Measurements from ENCODE around the gene RALBP1.
"Not testable (repeated sequence)": the region's sequence is repeated elsewhere in the genome, so short reads cannot be mapped to it uniquely, and the experiment has no call there.

Gene RALBP1

DNA sequence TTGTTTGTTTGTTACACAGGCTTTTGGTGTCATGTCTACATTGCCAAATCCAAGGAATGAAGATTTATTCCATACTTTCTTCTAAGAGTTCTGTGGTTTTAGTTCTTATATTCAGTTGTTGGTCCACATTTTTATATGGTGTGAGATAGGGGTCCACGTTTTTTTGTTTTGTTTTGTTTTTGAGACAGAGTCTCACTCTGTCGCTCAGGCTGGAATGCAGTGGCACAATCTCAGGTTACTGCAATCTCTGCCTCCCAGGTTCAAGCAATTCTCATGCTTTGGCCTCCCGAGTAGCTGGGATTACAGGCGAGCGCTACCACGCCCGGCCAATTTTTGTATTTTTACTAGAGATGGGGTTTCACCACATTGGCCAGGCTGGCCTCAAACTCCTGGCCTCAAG is 8.2 kb downstream of the RALBP1 start:
- TF ChIP-seq HOXA7 (CRISPR knock-in tag; IDR thresholded peaks at IDR 0.05; ENCODE audit: borderline replicate concordance), result no peak
- no peak for TF ChIP-seq GLI2 (tag by site-specific recombination; IDR thresholded peaks at IDR 0.05; ENCODE audit: borderline replicate concordance, low read depth)
- TF ChIP-seq, protein P1, sequence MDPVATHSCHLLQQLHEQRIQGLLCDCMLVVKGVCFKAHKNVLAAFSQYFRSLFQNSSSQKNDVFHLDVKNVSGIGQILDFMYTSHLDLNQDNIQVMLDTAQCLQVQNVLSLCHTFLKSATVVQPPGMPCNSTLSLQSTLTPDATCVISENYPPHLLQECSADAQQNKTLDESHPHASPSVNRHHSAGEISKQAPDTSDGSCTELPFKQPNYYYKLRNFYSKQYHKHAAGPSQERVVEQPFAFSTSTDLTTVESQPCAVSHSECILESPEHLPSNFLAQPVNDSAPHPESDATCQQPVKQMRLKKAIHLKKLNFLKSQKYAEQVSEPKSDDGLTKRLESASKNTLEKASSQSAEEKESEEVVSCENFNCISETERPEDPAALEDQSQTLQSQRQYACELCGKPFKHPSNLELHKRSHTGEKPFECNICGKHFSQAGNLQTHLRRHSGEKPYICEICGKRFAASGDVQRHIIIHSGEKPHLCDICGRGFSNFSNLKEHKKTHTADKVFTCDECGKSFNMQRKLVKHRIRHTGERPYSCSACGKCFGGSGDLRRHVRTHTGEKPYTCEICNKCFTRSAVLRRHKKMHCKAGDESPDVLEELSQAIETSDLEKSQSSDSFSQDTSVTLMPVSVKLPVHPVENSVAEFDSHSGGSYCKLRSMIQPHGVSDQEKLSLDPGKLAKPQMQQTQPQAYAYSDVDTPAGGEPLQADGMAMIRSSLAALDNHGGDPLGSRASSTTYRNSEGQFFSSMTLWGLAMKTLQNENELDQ (tag by site-specific recombination; IDR thresholded peaks at IDR 0.05; ENCODE audit: low read depth), result no peak
- TF ChIP-seq ZNF792 (tag by site-specific recombination; IDR thresholded peaks at IDR 0.05), result no peak
- no peak for TF ChIP-seq ZNF513 (tag by site-specific recombination; IDR thresholded peaks at IDR 0.05)
- no peak for TF ChIP-seq ZNF175 (tag by site-specific recombination; IDR thresholded peaks at IDR 0.05)
- TF ChIP-seq ZFP41 (tag by site-specific recombination; IDR thresholded peaks at IDR 0.05; ENCODE audit: borderline replicate concordance), result no peak
- TF ChIP-seq ZSCAN30 (tag by site-specific recombination; IDR thresholded peaks at IDR 0.05), result no peak
- no peak for TF ChIP-seq ZNF214 (tag by site-specific recombination; IDR thresholded peaks at IDR 0.05; ENCODE audit: borderline replicate concordance)
- TF ChIP-seq, protein P2, sequence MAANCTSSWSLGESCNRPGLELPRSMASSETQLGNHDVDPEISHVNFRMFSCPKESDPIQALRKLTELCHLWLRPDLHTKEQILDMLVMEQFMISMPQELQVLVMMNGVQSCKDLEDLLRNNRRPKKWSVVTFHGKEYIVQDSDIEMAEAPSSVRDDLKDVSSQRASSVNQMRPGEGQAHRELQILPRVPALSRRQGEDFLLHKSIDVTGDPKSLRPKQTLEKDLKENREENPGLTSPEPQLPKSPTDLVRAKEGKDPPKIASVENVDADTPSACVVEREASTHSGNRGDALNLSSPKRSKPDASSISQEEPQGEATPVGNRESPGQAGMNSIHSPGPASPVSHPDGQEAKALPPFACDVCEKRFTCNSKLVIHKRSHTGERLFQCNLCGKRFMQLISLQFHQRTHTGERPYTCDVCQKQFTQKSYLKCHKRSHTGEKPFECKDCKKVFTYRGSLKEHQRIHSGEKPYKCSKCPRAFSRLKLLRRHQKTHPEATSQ (tag by site-specific recombination; IDR thresholded peaks at IDR 0.05), result no peak
- TF ChIP-seq ZSCAN18 (tag by site-specific recombination; IDR thresholded peaks at IDR 0.05), result no peak
- no peak for TF ChIP-seq ZNF658 (tag by site-specific recombination; IDR thresholded peaks at IDR 0.05)
- no peak for TF ChIP-seq PBX3 (CRISPR knock-in tag; IDR thresholded peaks at IDR 0.05)
- Histone ChIP-seq H3K36me3 (ENCODE audit: control insufficient read depth in 2 of 2, insufficient read depth in 1 of 2, low read length in 2 of 2) (peaks cover 3 to 7% of the 10 kb centered on the region in 2 experiments; a peak in 2 of 3 replicates), H3K9me3 (ENCODE audit: control insufficient read depth, insufficient read depth, low read depth, low read length) (no peaks in the 10 kb centered on the region), H3K4me1 (ENCODE audit: control insufficient read depth, insufficient read depth, low read length) (no peaks in the 10 kb centered on the region), H3K27ac (ENCODE audit: extremely low read depth, low read depth, low read length) (no peak overlapping the region), H3K4me3 (ENCODE audit: low read depth, low read length) (no peak overlapping the region)
- ChIA-PET POLR2A (no interaction called here), CTCF (no interaction called here)

GRCh38 chr18:9484856-9485255 is 9.5 kb downstream of the RALBP1 start:
- H3K4me3 ChIP-seq (ENCODE audit: low read depth, low read length); POLR2A ChIA-PET; H3K27ac ChIP-seq (ENCODE audit: extremely low read depth, low read depth, low read length); H3K4me1 ChIP-seq (ENCODE audit: control insufficient read depth, insufficient read depth, low read length); H3K9me3 ChIP-seq (ENCODE audit: control insufficient read depth, insufficient read depth, low read depth, low read length); H3K36me3 ChIP-seq (ENCODE audit: control insufficient read depth in 2 of 2, insufficient read depth in 1 of 2, low read length in 2 of 2); CTCF ChIA-PET: not testable (repeated sequence)

- CTCF ChIA-PET, result interaction anchor here (1.3 kb wide), 1 partner anchor 28 kb away, joined by 7 read pairs; no protein-coding TSS in a partner anchor
- Histone ChIP-seq H3K4me1 (ENCODE audit: control insufficient read depth, insufficient read depth, low read length) (no peaks in the 10 kb centered on the region), H3K36me3 (ENCODE audit: control insufficient read depth in 2 of 2, insufficient read depth in 1 of 2, low read length in 2 of 2) (no peaks in the 10 kb centered on the region), H3K9me3 (ENCODE audit: control insufficient read depth, insufficient read depth, low read depth, low read length) (no peaks in the 10 kb centered on the region), H3K27ac (ENCODE audit: extremely low read depth, low read depth, low read length) (no peak overlapping the region), H3K4me3 (ENCODE audit: low read depth, low read length) (no peak overlapping the region)
- POLR2A ChIA-PET, result no interaction called here
- TF ChIP-seq ZNF175 (tag by site-specific recombination; IDR thresholded peaks at IDR 0.05), result no peak
- TF ChIP-seq ZXDB (tag by site-specific recombination; IDR thresholded peaks at IDR 0.05), result no peak
- no peak for TF ChIP-seq ZNF302 (tag by site-specific recombination; IDR thresholded peaks at IDR 0.05; ENCODE audit: low read depth)
- no peak for TF ChIP-seq ZNF133 (tag by site-specific recombination; IDR thresholded peaks at IDR 0.05)
- TF ChIP-seq ZNF623 (tag by site-specific recombination; IDR thresholded peaks at IDR 0.05), result no peak
- TF ChIP-seq, protein P3, sequence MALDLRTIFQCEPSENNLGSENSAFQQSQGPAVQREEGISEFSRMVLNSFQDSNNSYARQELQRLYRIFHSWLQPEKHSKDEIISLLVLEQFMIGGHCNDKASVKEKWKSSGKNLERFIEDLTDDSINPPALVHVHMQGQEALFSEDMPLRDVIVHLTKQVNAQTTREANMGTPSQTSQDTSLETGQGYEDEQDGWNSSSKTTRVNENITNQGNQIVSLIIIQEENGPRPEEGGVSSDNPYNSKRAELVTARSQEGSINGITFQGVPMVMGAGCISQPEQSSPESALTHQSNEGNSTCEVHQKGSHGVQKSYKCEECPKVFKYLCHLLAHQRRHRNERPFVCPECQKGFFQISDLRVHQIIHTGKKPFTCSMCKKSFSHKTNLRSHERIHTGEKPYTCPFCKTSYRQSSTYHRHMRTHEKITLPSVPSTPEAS (tag by site-specific recombination; IDR thresholded peaks at IDR 0.05), result no peak
- no peak for TF ChIP-seq ZBTB48 (tag by site-specific recombination; IDR thresholded peaks at IDR 0.05)
- no peak for TF ChIP-seq ZNF24 (tag by site-specific recombination; IDR thresholded peaks at IDR 0.05)
- TF ChIP-seq, protein P4, sequence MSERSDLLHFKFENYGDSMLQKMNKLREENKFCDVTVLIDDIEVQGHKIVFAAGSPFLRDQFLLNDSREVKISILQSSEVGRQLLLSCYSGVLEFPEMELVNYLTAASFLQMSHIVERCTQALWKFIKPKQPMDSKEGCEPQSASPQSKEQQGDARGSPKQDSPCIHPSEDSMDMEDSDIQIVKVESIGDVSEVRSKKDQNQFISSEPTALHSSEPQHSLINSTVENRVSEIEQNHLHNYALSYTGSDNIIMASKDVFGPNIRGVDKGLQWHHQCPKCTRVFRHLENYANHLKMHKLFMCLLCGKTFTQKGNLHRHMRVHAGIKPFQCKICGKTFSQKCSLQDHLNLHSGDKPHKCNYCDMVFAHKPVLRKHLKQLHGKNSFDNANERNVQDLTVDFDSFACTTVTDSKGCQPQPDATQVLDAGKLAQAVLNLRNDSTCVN (tag by site-specific recombination; optimal IDR thresholded peaks at IDR 0.05), result no peak
- no peak for TF ChIP-seq MEIS1 (CRISPR knock-in tag; IDR thresholded peaks at IDR 0.05; ENCODE audit: borderline replicate concordance)
Measured at GRCh38 chr18:9488538-9488937, 13.2 kb downstream of the RALBP1 start.

Data from HEK293 (cell line).